Adrenal gland (tissue), 12 donors: ENCODE results near the gene DAPK2. TPM values are rescaled to one million over a fixed set of nuclear protein-coding genes. Genes with fewer than 3 reads are reported as not detected.

ENCODE experiments used
- DNase-seq, 7 donors: peaks; one replicate each; pipeline ENCODE4 v3.0.0-alpha.2; 2019 to 2020
- H3K27ac ChIP-seq, 5 donors: fragments of 200-600 bp; sonication (generic) in 4 of 5; 1 replicate in 3 of 5; 2 replicates in 2 of 5; pipeline versions ENCODE4 v1.5.1 to v1.8.0; 2016 to 2020; ENCODE audit warnings: mild to moderate bottlenecking in 1 of 5
- H3K27me3 ChIP-seq: fragments of 200-600 bp; 2 replicates; pipeline ENCODE4 v1.8.0; 2021
- H3K36me3 ChIP-seq, 2 donors: fragments of 200-600 bp; replicated peaks in 1 of 2; 1 replicate in 1 of 2; 2 replicates in 1 of 2; pipeline versions ENCODE4 v1.5.1 to v1.8.0; 2018 to 2022
- H3K4me1 ChIP-seq, 2 donors: fragments of 200-600 bp; replicated peaks in 1 of 2; 1 replicate in 1 of 2; 2 replicates in 1 of 2; pipeline versions ENCODE4 v1.5.1 to v1.8.0; 2018 to 2021
- H3K4me3 ChIP-seq, 4 donors: fragments of 200-600 bp; sonication (generic) in 3 of 4; one replicate each; pipeline ENCODE4 v1.5.1; 2016 to 2018
- H3K9me3 ChIP-seq, 3 donors: fragments of 200-600 bp; sonication (generic) in 1 of 3; replicated peaks in 1 of 3; 1 replicate in 2 of 3; 2 replicates in 1 of 3; pipeline versions ENCODE4 v1.5.1 to v1.8.0; 2016 to 2021
- CTCF ChIP-seq, 6 experiments: fragments of 450-650 bp in 4 of 6; fragments of 200-600 bp in 2 of 6; sonication (generic) in 1 of 6; IDR thresholded peaks; 1 replicate in 5 of 6; 2 replicates in 1 of 6; pipeline versions ENCODE4 v1.5.1 to v1.8.0; 2016 to 2021; ENCODE audit warnings: antibody characterized with exemption in 6 of 6, mild to moderate bottlenecking in 2 of 6, moderate library complexity in 1 of 6
- POLR2A ChIP-seq, 2 donors: fragments of 450-650 bp; IDR thresholded peaks; one replicate each; pipeline ENCODE4 v1.6.1; 2017; ENCODE audit warnings: antibody characterized with exemption in 2 of 2, mild to moderate bottlenecking in 2 of 2, moderate library complexity in 1 of 2
- WGBS, 4 donors: extraction: QIAGEN DNeasy Blood & Tissue Kit in 2 of 4; methylation state at CpG; one replicate each; pipeline versions ENCODE4 v1.1.5 to v1.1.7; 2013 to 2017; 5-methylcytosine and 5-hydroxymethylcytosine counted together
- intact Hi-C, 2 donors: fragments of 100-400 bp; cut with DNase I; formaldehyde crosslinking; loops; one replicate each; pipeline versions ENCODE4 v1.14.1 to v1.15.0; 2022 to 2023
- polyA plus RNA-seq, 3 donors: library from polyadenylated mRNA; stranded (reverse); fragments of 200-250 nt in 2 of 3; fragments of 350-450 nt in 1 of 3; fragmentation: Illumina TruSeq in 1 of 3; extraction: RNeasy Lipid Tissue Mini Kit (QIAGEN cat#74804) in 1 of 3; gene quantifications; one replicate each; pipeline ENCODE4 v1.2.3, GENCODE V29; 2013 to 2014
- total RNA-seq, 9 donors: library from RNA; depleted of rRNA in 4 of 9; stranded (reverse); fragments of >200 nt in 4 of 9; fragments of 120-200 nt in 1 of 9; fragmentation: NEBNext Ultra II Directional in 1 of 9; extraction: Animal tissue kit (Norgen Biotek cat#: 25700) in 1 of 9; gene quantifications; one replicate each; pipeline versions ENCODE4 v1.1.0 to v1.2.4, GENCODE V29; 2013 to 2023
- donor health status: healthy with polysubstance abuse.
- donor health status: Bipolar disorder and iron deficiency.
- donor health status: DM: yes; HTN: yes; CAD: no.
- donor health status: DM: no; HTN: no; CAD: no.
- donor health status: DM: no; HTN: no; CAD: no.
- donor health status: DM: yes; HTN: yes; CAD: no.

The DAPK2 gene
- total and polyA plus RNA-seq, 12 donors, result 0.97 to 8.7 (median 6.1) TPM

- Histone ChIP-seq H3K4me3 (no peak overlapping the region), H3K27ac (peak overlapping the region in 1 of 5 donors; percentile 29), H3K27me3 (no peaks in the 10 kb centered on the region), H3K9me3 (no peaks in the 10 kb centered on the region), H3K36me3 (no peaks in the 10 kb centered on the region), H3K4me1 (peaks cover 5 to 13% of the 10 kb centered on the region in 2 donors)
- 87 to 92% (median 88%) methylated on average over 6 of the region's 6 CpGs for WGBS, 4 donors
- TF ChIP-seq POLR2A (IDR thresholded peaks at IDR 0.05) (no peak), CTCF (IDR thresholded peaks at IDR 0.05) (no peak)
- intact Hi-C loops, result no loop called here
- no peak for DNase-seq
These were observed 60.1 kb downstream of the DAPK2 start for GRCh38 chr15:63986185-63986680.

GRCh38 chr15:63985221-63986184, 60.8 kb downstream of the DAPK2 start:
- WGBS, 4 donors, result 64 to 82% (median 72%) methylated on average over 12 to 17 of the region's 17 CpGs
- Histone ChIP-seq H3K27ac (peak overlapping the region in 1 of 5 donors; percentile 29), H3K27me3 (no peaks in the 10 kb centered on the region), H3K4me1 (peaks cover 0 to 6% of the 10 kb centered on the region in 2 donors), H3K36me3 (no peaks in the 10 kb centered on the region), H3K4me3 (no peak overlapping the region), H3K9me3 (no peaks in the 10 kb centered on the region)
- intact Hi-C loops, result no loop called here
- DNase-seq, result peak in 2 of 7 donors; percentile 18 to 43
- TF ChIP-seq POLR2A (IDR thresholded peaks at IDR 0.05) (no peak), CTCF (IDR thresholded peaks at IDR 0.05) (no peak)

GRCh38 chr15:63984331-63984730, 62.0 kb downstream of the DAPK2 start:
- intact Hi-C loops, result no loop called here
- no peak for TF ChIP-seq POLR2A (IDR thresholded peaks at IDR 0.05)
- TF ChIP-seq CTCF (IDR thresholded peaks at IDR 0.05), result no peak
- peaks cover 0 to 5% of the 10 kb centered on the region in 2 donors for H3K4me1 ChIP-seq

GRCh38 chr15:63983061-63983711, 63.1 kb downstream of the DAPK2 start:
- 91% methylated on average over 10 to 19 of the region's 19 CpGs for whole genome bisulfite sequencing, 4 donors
- no peak for TF ChIP-seq CTCF (IDR thresholded peaks at IDR 0.05)
- TF ChIP-seq POLR2A (IDR thresholded peaks at IDR 0.05), result no peak
- Histone ChIP-seq H3K9me3 (no peaks in the 10 kb centered on the region), H3K27ac (no peak overlapping the region), H3K4me1 (peaks cover 0 to 5% of the 10 kb centered on the region in 2 donors), H3K36me3 (no peaks in the 10 kb centered on the region), H3K4me3 (no peak overlapping the region), H3K27me3 (no peaks in the 10 kb centered on the region)
- intact Hi-C loops, result no loop called here
- no peak for DNase-seq

More at GRCh38 chr15:63984331-63984730, 62.0 kb downstream of the DAPK2 start:
- Histone ChIP-seq H3K27me3 (no peaks in the 10 kb centered on the region), H3K9me3 (no peaks in the 10 kb centered on the region), H3K4me3 (no peak overlapping the region), H3K36me3 (no peaks in the 10 kb centered on the region), H3K27ac (no peak overlapping the region)
- WGBS, 4 donors, result 91 to 96% (median 92%) methylated on average over 3 of the region's 3 CpGs
- DNase-seq, result no peak
